MM.1S (cell line): ENCODE results near the gene OR52K1.

Source experiments
- CTCF ChIP-seq: fragments of 300-600 bp; sonication (generic); IDR thresholded peaks from 2 replicates; pipeline ENCODE4 v1.5.1; 2016; ENCODE audit warnings: antibody characterized with exemption, low read length, mixed read lengths
- EZH2 ChIP-seq: fragments of 300-600 bp; sonication (generic); optimal IDR thresholded peaks from 2 replicates; pipeline ENCODE3; 2017; ENCODE audit warnings: low read depth, mild to moderate bottlenecking, antibody characterized with exemption, low read length, mixed read lengths

- TF ChIP-seq CTCF (peak; percentile 83), EZH2 (no peak)
Measured at GRCh38 chr11:4539603-4540219, 57.3 kb downstream of the OR52K1 start.
